CD4-positive, alpha-beta T cell treated with Interferon gamma for 1 hour (primary cell): ENCODE results near the gene INAFM1.
"Not testable (repeated sequence)": the region's sequence is repeated elsewhere in the genome, so short reads cannot be mapped to it uniquely, and the experiment has no call there.

Experiments
- DNase-seq: peaks from one replicate; pipeline ENCODE4 v3.0.0-alpha.2; 2020

INAFM1 gene

GRCh38 chr19:47271949-47272348 is 2.7 kb upstream of the INAFM1 start:
- no peak for DNase-seq

GRCh38 chr19:47272448-47273312 is 2.0 kb upstream of the INAFM1 start:
- no peak for DNase-seq

- DNase-seq: peak; percentile 91
Observed at GRCh38 chr19:47273313-47274070, 1.2 kb upstream of the INAFM1 start.

- no peak for DNase-seq
Observed at GRCh38 chr19:47274891-47275761, 441 bp downstream of the INAFM1 start.

- DNase-seq: no peak
Observed at GRCh38 chr19:47275791-47276461, 1.2 kb downstream of the INAFM1 start.

GRCh38 chr19:47276513-47276912 is 1.8 kb downstream of the INAFM1 start:
- not testable (repeated sequence) for DNase-seq

- peak; percentile 41 for DNase-seq
Observed at GRCh38 chr19:47280183-47280797, 5.6 kb downstream of the INAFM1 start.

- DNase-seq: no peak
Observed at GRCh38 chr19:47283405-47284059, 8.8 kb downstream of the INAFM1 start.

- no peak for DNase-seq
Observed at GRCh38 chr19:47284324-47284899, 9.7 kb downstream of the INAFM1 start.

GRCh38 chr19:47296036-47296435 is 21.4 kb downstream of the INAFM1 start:
- DNase-seq: peak; percentile 68

- not testable (repeated sequence) for DNase-seq
Observed at GRCh38 chr19:47300867-47301266, 26.2 kb downstream of the INAFM1 start.

- DNase-seq: no peak
Observed at GRCh38 chr19:47302249-47302648, 27.6 kb downstream of the INAFM1 start.

- DNase-seq: no peak
Observed at GRCh38 chr19:47303966-47304365, 29.3 kb downstream of the INAFM1 start.

GRCh38 chr19:47305309-47305751 is 30.6 kb downstream of the INAFM1 start:
- peak; percentile 23 for DNase-seq

- no peak for DNase-seq
Observed at GRCh38 chr19:47306303-47306702, 31.6 kb downstream of the INAFM1 start.

GRCh38 chr19:47309038-47309437 is 34.4 kb downstream of the INAFM1 start:
- no peak for DNase-seq

- peak; percentile 56 for DNase-seq
Observed at GRCh38 chr19:47309608-47310007, 34.9 kb downstream of the INAFM1 start, which contains the start of gene C5AR1. TSS of gene C5AR1 (plus strand) at chr19:47309861. CDS start at chr19:47309896, 35 bp downstream.

- no peak for DNase-seq
Observed at GRCh38 chr19:47310323-47310722, 35.6 kb downstream of the INAFM1 start.

GRCh38 chr19:47310819-47311218 is 36.1 kb downstream of the INAFM1 start:
- peak; percentile 39 for DNase-seq

GRCh38 chr19:47312366-47313006 is 37.8 kb downstream of the INAFM1 start:
- no peak for DNase-seq
